ENCODE results near the gene CLIC3. TPM values are rescaled to one million over a fixed set of nuclear protein-coding genes. Genes with fewer than 3 reads are reported as not detected.

The CLIC3 gene
- total RNA-seq, 3 donors from 2014 or later (not counting 1 experiment from before 2014, with no cell fraction given) = 144 to 286 (median 161) TPM

DNA sequence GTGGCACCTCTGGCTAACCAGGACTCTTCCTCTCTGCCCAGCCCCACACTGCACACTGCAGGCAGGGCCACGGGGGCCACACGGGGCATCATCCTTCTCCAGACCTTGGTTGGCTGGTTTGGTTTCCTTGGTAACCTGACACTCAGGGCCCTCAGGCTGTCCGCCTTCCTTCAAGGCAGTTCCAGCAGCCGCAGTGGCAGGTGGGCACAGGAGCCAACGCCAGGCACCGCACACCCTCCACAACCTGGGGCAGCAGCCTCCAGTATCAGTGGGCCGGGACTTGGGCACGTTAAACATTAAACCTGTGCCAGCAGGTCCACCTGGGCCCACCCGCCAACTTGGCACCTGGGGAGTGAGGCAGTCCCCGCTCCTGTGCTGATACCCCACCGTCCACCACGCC, 47.7 kb upstream of the CLIC3 start:
- Mint-ChIP-seq H3K4me3 (no peak overlapping the region), H3K27me3 (ENCODE audit: low read depth in 2 of 2) (peaks cover 8 to 23% of the 10 kb centered on the region in 2 donors), H3K4me1 (peaks cover 5 to 7% of the 10 kb centered on the region in 2 donors), H3K9me3 (no peaks in the 10 kb centered on the region), H3K36me3 (no peaks in the 10 kb centered on the region), H3K27ac (no peak overlapping the region)
- Histone ChIP-seq H3K27ac (ENCODE audit: low read length) (no peak overlapping the region), H3K4me1 (ENCODE audit: control insufficient read depth, insufficient read depth, low read length) (peaks cover 37% of the 10 kb centered on the region), H3K27me3 (ENCODE audit: control insufficient read depth, insufficient read depth, low read length) (peaks cover 56% of the 10 kb centered on the region), H3K36me3 (ENCODE audit: control insufficient read depth, insufficient read depth, low read length) (no peaks in the 10 kb centered on the region), H3K4me3 (ENCODE audit: low read length) (no peak overlapping the region), H3K9me3 (ENCODE audit: control insufficient read depth, insufficient read depth, low read length) (no peaks in the 10 kb centered on the region)
- ATAC-seq (no peak), DNase-seq (no peak)
- 62% methylated on average over 12 of the region's 12 CpGs for WGBS (ENCODE audit: insufficient coverage)
- intact Hi-C loops (cut with micrococcal nuclease) = no loop called here
- TF ChIP-seq, protein P1, sequence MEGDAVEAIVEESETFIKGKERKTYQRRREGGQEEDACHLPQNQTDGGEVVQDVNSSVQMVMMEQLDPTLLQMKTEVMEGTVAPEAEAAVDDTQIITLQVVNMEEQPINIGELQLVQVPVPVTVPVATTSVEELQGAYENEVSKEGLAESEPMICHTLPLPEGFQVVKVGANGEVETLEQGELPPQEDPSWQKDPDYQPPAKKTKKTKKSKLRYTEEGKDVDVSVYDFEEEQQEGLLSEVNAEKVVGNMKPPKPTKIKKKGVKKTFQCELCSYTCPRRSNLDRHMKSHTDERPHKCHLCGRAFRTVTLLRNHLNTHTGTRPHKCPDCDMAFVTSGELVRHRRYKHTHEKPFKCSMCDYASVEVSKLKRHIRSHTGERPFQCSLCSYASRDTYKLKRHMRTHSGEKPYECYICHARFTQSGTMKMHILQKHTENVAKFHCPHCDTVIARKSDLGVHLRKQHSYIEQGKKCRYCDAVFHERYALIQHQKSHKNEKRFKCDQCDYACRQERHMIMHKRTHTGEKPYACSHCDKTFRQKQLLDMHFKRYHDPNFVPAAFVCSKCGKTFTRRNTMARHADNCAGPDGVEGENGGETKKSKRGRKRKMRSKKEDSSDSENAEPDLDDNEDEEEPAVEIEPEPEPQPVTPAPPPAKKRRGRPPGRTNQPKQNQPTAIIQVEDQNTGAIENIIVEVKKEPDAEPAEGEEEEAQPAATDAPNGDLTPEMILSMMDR (IDR thresholded peaks at IDR 0.05) = no peak

DNA sequence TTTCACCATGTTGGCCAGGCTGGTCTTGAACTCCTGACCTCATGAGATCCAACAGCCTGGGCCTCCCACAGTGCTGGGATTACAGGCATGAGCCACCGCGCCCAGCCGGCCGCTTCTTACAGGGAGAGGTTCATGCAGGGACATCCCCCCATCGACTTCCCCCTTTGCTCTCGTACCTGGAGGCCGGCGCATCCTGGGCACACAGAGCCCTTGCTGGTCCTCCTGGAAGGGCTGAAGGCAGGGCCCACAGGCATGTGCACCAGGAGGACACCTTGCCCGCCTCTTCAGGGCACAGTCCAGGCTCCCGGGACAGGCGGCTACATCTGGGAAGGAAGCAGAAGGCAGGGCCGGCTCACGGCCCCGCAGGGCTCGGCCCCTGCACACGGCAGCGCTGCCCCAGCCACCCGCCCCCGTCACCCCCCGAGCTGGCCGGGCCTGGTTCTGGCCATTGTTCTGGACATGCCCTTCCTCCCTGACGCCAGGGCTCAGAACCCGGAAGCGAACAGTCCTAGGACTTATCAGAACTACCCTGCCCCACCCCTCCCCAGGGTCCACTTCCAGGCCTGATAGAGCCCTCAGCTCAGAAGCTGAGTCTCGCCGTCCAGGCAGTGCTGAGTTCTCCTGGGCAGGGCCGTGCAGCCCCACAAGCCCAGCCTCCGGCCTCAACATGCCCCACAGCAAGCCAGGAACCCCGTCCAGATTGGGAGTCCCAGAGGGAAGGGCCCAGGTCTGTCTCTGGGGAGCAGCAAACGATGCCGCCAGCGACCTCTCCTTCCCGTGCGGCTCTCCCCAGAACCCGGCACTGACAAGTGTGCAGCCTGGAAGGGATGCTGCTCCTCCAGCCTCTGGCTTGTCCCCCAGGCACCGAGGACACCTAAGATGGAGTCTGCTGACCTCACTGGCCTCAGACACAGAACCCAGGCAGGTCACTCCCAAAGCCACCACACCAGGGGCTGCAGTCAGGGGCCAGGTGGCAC, 46.7 kb upstream of the CLIC3 start:
- intact Hi-C loops (cut with micrococcal nuclease) = no loop called here
- DNase-seq = no peak
- Mint-ChIP-seq H3K36me3 (no peaks in the 10 kb centered on the region), H3K4me1 (peaks cover 5 to 7% of the 10 kb centered on the region in 2 donors), H3K9me3 (no peaks in the 10 kb centered on the region), H3K27ac (no peak overlapping the region), H3K27me3 (ENCODE audit: low read depth in 2 of 2) (peaks cover 8 to 22% of the 10 kb centered on the region in 2 donors), H3K4me3 (no peak overlapping the region)
- no peak for ATAC-seq
- no peak overlapping the region for H3K4me3 ChIP-seq (ENCODE audit: low read length)
- WGBS (ENCODE audit: insufficient coverage) = 87% methylated on average over 36 of the region's 36 CpGs
- TF ChIP-seq, protein P1 (IDR thresholded peaks at IDR 0.05) = no peak
- H3K9me3 ChIP-seq (ENCODE audit: control insufficient read depth, insufficient read depth, low read length) = no peaks in the 10 kb centered on the region
- no peaks in the 10 kb centered on the region for H3K36me3 ChIP-seq (ENCODE audit: control insufficient read depth, insufficient read depth, low read length)
- peaks cover 48% of the 10 kb centered on the region for H3K27me3 ChIP-seq (ENCODE audit: control insufficient read depth, insufficient read depth, low read length)
- peaks cover 37% of the 10 kb centered on the region for H3K4me1 ChIP-seq (ENCODE audit: control insufficient read depth, insufficient read depth, low read length)
- H3K27ac ChIP-seq (ENCODE audit: low read length) = no peak overlapping the region

DNA sequence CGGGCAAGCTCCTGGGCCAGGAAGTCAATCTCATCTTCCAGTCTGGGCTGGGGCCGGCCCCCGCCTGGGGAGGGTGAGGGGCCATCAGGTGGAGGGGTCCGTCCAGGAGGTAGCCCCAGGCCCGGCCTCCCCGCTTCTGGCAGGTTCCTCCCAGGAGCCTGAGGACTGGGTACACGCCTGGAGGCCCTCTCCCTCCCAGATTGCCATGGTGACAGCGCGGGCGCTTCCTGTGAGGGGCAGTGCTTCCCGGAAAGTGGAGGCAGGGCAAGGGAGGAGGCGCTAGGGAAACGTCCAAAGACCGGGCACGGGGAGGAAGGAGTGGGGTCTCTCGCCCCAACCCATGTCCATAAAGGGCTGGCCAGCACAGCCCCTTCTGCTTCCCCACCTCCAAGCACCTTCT, 44.8 kb upstream of the CLIC3 start:
- no peaks in the 10 kb centered on the region for H3K36me3 ChIP-seq (ENCODE audit: control insufficient read depth, insufficient read depth, low read length)
- Mint-ChIP-seq H3K9me3 (no peaks in the 10 kb centered on the region), H3K4me1 (peaks cover 0 to 7% of the 10 kb centered on the region in 2 donors), H3K4me3 (no peak overlapping the region), H3K27me3 (ENCODE audit: low read depth in 2 of 2) (peaks cover 8 to 9% of the 10 kb centered on the region in 2 donors), H3K36me3 (no peaks in the 10 kb centered on the region), H3K27ac (no peak overlapping the region)
- no peak overlapping the region for H3K4me3 ChIP-seq (ENCODE audit: low read length)
- ATAC-seq = no peak
- intact Hi-C loops (cut with micrococcal nuclease) = no loop called here
- H3K27ac ChIP-seq (ENCODE audit: low read length) = no peak overlapping the region
- TF ChIP-seq, protein P1 (IDR thresholded peaks at IDR 0.05) = no peak
- H3K4me1 ChIP-seq (ENCODE audit: control insufficient read depth, insufficient read depth, low read length) = peaks cover 27% of the 10 kb centered on the region
- no peaks in the 10 kb centered on the region for H3K9me3 ChIP-seq (ENCODE audit: control insufficient read depth, insufficient read depth, low read length)
- no peak for DNase-seq
- peaks cover 29% of the 10 kb centered on the region for H3K27me3 ChIP-seq (ENCODE audit: control insufficient read depth, insufficient read depth, low read length)
- 68% methylated on average over 16 of the region's 16 CpGs for WGBS (ENCODE audit: insufficient coverage)
